Activated B cell treated with CpG ODN at 0.5 μM for 24 hours (primary cell): ENCODE measurements around the gene NRG3. TPM values are rescaled to one million over a fixed set of nuclear protein-coding genes. Genes with fewer than 3 reads are reported as not detected.

Experiments used
- ATAC-seq: fragments of 200-7000 bp; cut with Tn5 transposase; one replicate; pipeline ENCODE4 v1.10.0; 2021; ENCODE audit warnings: low read depth, mild to moderate bottlenecking, moderate library complexity
- CTCF ChIA-PET: fragments of 350-600 bp; sonication (Branson Sonifier 250); formaldehyde crosslinking; loops from one replicate; lab custom pipeline; 2021; ENCODE audit warnings: antibody characterized with exemption; lab: Charles Lee
- POLR2A ChIA-PET: fragments of 350-600 bp; sonication (Branson Sonifier 250); formaldehyde crosslinking; loops from one replicate; lab custom pipeline; 2021; ENCODE audit warnings: antibody characterized with exemption; lab: Charles Lee
- DNase-seq: peaks from one replicate; pipeline ENCODE4 v3.0.0; 2022
- H3K27ac Mint-ChIP-seq: one replicate; pipeline ENCODE4 v1.8.0; 2020; ENCODE audit warnings: mixed read lengths
- H3K27me3 Mint-ChIP-seq: one replicate; pipeline ENCODE4 v1.8.0; 2021; ENCODE audit warnings: mixed read lengths
- H3K36me3 Mint-ChIP-seq: one replicate; pipeline ENCODE4 v1.8.0; 2021; ENCODE audit warnings: low read depth, mixed read lengths
- H3K4me1 Mint-ChIP-seq: one replicate; pipeline ENCODE4 v1.8.0; 2021; ENCODE audit warnings: mixed read lengths
- H3K4me3 Mint-ChIP-seq: one replicate; pipeline ENCODE4 v1.8.0; 2020; ENCODE audit warnings: mild to moderate bottlenecking, mixed read lengths
- H3K9me3 Mint-ChIP-seq: one replicate; pipeline ENCODE4 v1.8.0; 2020; ENCODE audit warnings: mixed read lengths
- intact Hi-C: fragments of 100-400 bp; cut with micrococcal nuclease; formaldehyde crosslinking; loops from one replicate; pipeline ENCODE4 v1.15.1; 2024
- total RNA-seq: library from RNA; stranded (reverse); gene quantifications from 2 replicates; pipeline ENCODE4 v1.2.3, GENCODE V29; 2022
- TF ChIP-seq, protein P1 (sequence below): fragments of 200-600 bp; IDR thresholded peaks from one replicate; pipeline ENCODE4 v1.8.0; 2022; ENCODE audit warnings: antibody characterized with exemption, mild to moderate bottlenecking

NRG3 gene
- total RNA-seq, 1 donor from 2014 or later = not detected

- intact Hi-C loops = no loop called here
- no peaks in the 10 kb centered on the region for H3K4me1 Mint-ChIP-seq
- ChIA-PET POLR2A (no interaction called here), CTCF (no interaction called here)
- ATAC-seq (no peak), DNase-seq (no peak)
- no peak overlapping the region for H3K4me3 Mint-ChIP-seq
- H3K27ac Mint-ChIP-seq = no peak overlapping the region
- no peaks in the 10 kb centered on the region for H3K9me3 Mint-ChIP-seq
- TF ChIP-seq, protein P1, sequence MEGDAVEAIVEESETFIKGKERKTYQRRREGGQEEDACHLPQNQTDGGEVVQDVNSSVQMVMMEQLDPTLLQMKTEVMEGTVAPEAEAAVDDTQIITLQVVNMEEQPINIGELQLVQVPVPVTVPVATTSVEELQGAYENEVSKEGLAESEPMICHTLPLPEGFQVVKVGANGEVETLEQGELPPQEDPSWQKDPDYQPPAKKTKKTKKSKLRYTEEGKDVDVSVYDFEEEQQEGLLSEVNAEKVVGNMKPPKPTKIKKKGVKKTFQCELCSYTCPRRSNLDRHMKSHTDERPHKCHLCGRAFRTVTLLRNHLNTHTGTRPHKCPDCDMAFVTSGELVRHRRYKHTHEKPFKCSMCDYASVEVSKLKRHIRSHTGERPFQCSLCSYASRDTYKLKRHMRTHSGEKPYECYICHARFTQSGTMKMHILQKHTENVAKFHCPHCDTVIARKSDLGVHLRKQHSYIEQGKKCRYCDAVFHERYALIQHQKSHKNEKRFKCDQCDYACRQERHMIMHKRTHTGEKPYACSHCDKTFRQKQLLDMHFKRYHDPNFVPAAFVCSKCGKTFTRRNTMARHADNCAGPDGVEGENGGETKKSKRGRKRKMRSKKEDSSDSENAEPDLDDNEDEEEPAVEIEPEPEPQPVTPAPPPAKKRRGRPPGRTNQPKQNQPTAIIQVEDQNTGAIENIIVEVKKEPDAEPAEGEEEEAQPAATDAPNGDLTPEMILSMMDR = no peak
- no peaks in the 10 kb centered on the region for H3K36me3 Mint-ChIP-seq
- no peaks in the 10 kb centered on the region for H3K27me3 Mint-ChIP-seq
Measured at GRCh38 chr10:82910301-82910700, 1035.3 kb downstream of the NRG3 start.

DNA sequence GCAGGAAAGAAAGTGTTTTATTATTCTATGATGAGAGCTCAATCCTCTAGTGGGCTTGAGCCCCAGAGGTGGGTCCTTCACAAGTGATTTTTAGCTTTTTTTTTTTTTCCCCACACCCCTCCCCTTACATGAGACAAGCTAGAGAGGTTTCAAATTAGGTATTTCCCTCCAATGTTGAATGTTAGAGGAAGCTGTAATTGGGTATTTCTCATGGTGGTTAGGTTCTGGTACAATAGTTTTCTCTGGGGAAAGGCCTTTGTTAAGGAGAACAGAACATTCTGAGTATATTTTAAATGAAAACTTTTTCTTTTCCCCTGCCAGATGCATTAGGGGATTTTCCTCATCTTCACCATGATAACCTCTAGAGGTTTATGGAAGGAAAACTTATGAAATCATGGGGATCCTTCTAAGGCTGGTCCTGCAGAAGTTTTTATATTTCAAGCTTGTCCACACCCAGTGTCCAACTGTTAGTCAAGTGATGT lies 1039.7 kb downstream of the NRG3 start:
- H3K4me1 Mint-ChIP-seq = no peaks in the 10 kb centered on the region
- no peak overlapping the region for H3K27ac Mint-ChIP-seq
- POLR2A ChIA-PET = no interaction called here
- no peak overlapping the region for H3K4me3 Mint-ChIP-seq
- ATAC-seq (no peak), DNase-seq (no peak)
- CTCF ChIA-PET = no interaction called here
- no peaks in the 10 kb centered on the region for H3K27me3 Mint-ChIP-seq
- TF ChIP-seq, protein P1 = no peak
- intact Hi-C loops = no loop called here
- H3K9me3 Mint-ChIP-seq = peaks cover 3% of the 10 kb centered on the region
- H3K36me3 Mint-ChIP-seq = no peaks in the 10 kb centered on the region

DNA sequence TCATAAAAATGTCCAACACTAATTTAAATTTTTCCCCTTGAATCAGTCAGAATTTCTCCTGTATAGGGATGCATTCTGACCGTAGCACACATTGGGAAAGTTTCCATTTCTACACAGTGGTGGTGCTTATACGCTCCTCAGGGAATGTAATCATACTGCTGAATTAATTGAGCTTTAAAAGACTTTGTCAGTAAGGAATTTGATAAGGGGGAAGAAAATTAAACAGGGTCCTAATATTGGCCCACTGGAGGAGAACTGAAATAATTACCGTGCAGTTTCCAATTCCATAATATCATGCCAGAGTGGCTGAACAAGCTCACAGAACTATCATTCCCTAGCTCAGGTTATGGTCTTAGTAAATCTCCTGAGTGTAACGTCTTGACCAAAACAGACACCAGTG lies 1041.9 kb downstream of the NRG3 start:
- Mint-ChIP-seq H3K36me3 (no peaks in the 10 kb centered on the region), H3K27me3 (no peaks in the 10 kb centered on the region), H3K4me3 (no peak overlapping the region), H3K4me1 (no peaks in the 10 kb centered on the region), H3K27ac (no peak overlapping the region), H3K9me3 (peaks cover 10% of the 10 kb centered on the region)
- ChIA-PET POLR2A (no interaction called here), CTCF (no interaction called here)
- ATAC-seq = no peak
- intact Hi-C loops = no loop called here
- DNase-seq = no peak
- TF ChIP-seq, protein P1 = no peak

- Mint-ChIP-seq H3K27me3 (no peaks in the 10 kb centered on the region), H3K4me3 (no peak overlapping the region), H3K36me3 (no peaks in the 10 kb centered on the region), H3K9me3 (peaks cover 12% of the 10 kb centered on the region), H3K4me1 (no peaks in the 10 kb centered on the region), H3K27ac (no peak overlapping the region)
- DNase-seq (no peak), ATAC-seq (no peak)
- ChIA-PET CTCF (no interaction called here), POLR2A (no interaction called here)
- intact Hi-C loops = no loop called here
- TF ChIP-seq, protein P1 = no peak
Measured at GRCh38 chr10:82918022-82918421, 1043.0 kb downstream of the NRG3 start.

DNA sequence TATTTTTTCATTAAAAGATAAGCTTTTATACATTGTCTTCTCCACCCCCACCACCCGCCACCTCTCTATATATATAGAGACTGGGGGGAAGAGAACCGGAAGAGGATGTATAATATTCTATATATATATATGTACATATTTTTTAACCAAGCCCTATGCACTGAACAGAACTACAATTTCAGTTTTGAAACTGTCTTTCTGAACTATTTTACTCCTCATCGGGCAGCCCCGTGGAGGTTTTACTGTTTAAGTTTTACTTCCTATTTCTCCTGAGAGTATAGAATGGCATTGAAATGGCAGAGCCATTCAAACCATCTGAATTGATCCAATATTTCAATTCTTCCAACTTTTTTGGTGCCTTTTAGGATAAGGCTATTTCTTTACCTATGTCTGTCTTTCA lies 1047.1 kb downstream of the NRG3 start:
- TF ChIP-seq, protein P1 = no peak
- ChIA-PET POLR2A (no interaction called here), CTCF (no interaction called here)
- intact Hi-C loops = no loop called here
- Mint-ChIP-seq H3K4me1 (no peaks in the 10 kb centered on the region), H3K27me3 (no peaks in the 10 kb centered on the region), H3K9me3 (peaks cover 12% of the 10 kb centered on the region), H3K36me3 (no peaks in the 10 kb centered on the region), H3K27ac (no peak overlapping the region), H3K4me3 (no peak overlapping the region)
- DNase-seq (no peak), ATAC-seq (no peak)
